ENCODE measurements around the gene RBM33.
"Not testable (repeated sequence)": the region's sequence is repeated elsewhere in the genome, so short reads cannot be mapped to it uniquely, and the experiment has no call there.

Gene RBM33

DNA sequence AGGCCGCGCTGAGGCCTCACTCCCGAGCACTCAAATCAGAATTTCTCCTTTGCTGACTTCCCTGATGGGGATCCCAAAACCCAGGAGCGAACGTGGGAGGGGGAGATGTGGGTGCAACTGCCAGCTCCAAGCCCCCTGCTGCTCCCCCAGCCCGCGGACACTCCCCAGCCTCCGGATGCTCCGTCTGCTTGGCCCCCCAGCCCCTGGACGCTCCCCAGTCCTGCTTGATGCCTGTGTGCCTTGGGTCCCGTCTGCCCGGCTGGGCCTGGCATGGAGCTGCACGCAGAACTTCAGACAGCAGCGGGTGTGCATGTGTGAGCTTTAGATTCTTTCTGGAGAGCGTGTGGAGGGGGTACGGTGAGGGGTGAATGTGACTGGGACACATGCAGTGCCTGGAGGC, 172.5 kb downstream of the RBM33 start:
- Histone ChIP-seq H3K36me3 (ENCODE audit: control insufficient read depth, insufficient read depth, low read length) (no peaks in the 10 kb centered on the region), H3K27ac (ENCODE audit: low read depth, low read length) (no peak overlapping the region), H3K27me3 (ENCODE audit: control insufficient read depth, insufficient read depth, low read length) (peaks cover 16% of the 10 kb centered on the region), H3K9ac (ENCODE audit: low read length) (no peak overlapping the region), H3K4me3 (ENCODE audit: low read length) (no peak overlapping the region), H3K4me1 (ENCODE audit: control insufficient read depth, insufficient read depth, low read length) (no peaks in the 10 kb centered on the region)

DNA sequence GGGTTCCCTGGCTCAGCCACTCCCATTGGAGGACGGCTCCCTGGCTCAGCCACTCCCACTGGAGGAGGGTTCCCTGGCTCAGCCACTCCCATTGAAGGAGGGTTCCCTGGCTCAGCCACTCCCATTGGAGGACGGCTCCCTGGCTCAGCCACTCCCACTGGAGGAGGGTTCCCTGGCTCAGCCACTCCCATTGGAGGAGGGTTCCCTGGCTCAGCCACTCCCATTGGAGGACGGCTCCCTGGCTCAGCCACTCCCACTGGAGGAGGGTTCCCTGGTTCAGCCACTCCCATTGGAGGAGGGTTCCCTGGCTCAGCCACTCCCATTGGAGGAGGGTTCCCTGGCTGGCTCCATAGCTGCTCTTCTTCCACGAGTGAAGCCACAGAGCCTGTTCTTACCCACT, 173.1 kb downstream of the RBM33 start:
- not testable (repeated sequence) for H3K27ac ChIP-seq (ENCODE audit: low read depth, low read length); H3K9ac ChIP-seq (ENCODE audit: low read length); H3K4me1 ChIP-seq (ENCODE audit: control insufficient read depth, insufficient read depth, low read length); H3K4me3 ChIP-seq (ENCODE audit: low read length); H3K36me3 ChIP-seq (ENCODE audit: control insufficient read depth, insufficient read depth, low read length)
- H3K27me3 ChIP-seq (ENCODE audit: control insufficient read depth, insufficient read depth, low read length) = peaks cover 16% of the 10 kb centered on the region

DNA sequence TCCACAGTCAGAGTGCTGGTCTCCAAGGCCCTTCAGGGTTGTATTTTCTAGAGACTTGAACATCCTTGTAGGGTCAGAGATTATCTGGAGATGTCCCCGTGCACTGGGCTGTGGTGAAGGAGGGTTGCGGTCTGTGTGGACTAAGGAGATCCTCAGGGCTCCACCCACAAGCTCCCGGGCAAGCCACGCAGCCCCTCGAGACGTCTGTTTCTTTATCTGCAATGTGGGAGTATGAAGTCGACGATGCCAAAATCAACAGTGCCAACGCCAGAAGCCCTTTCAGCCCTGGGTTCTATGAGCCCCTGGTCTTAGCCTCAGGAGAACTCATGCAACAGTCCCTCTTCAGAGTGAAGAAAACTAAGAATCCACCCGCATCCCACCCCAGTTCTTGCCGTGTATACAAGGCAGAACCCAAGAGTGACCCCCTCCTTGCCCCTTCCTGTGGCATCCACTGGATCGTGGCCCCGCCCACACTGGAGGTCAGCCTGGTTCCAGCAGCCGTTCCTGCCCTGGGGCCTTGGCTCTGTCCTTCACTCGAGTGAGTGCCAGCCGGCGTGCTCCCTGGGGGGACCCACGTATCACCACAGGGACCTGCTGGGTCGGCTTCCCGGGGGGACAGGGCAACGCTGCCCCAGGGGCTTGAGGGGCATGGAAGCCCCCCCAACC, 173.8 kb downstream of the RBM33 start:
- peaks cover 9% of the 10 kb centered on the region for H3K27me3 ChIP-seq (ENCODE audit: control insufficient read depth, insufficient read depth, low read length)

DNA sequence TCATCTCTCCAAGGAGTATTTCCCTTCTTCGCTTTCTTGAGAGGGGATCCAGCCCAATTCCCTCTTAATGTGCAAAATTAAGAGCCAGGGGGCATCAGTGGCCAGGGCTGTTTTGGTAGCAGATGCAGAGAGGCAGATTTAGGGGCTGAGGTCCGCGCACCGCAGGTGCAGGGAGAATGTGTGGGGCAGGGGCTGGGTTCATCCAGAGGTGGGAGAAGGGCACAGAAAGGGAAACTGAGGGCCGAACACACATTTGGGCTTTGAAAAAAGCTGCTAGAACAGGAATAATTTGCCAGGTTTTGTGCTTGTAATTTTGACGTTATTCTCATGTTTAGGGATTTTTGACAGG, 174.3 kb downstream of the RBM33 start:
- H3K4me3 ChIP-seq (ENCODE audit: low read length) = no peak overlapping the region
- H3K4me1 ChIP-seq (ENCODE audit: control insufficient read depth, insufficient read depth, low read length) = no peaks in the 10 kb centered on the region
- peaks cover 8% of the 10 kb centered on the region for H3K27me3 ChIP-seq (ENCODE audit: control insufficient read depth, insufficient read depth, low read length)
- no peaks in the 10 kb centered on the region for H3K36me3 ChIP-seq (ENCODE audit: control insufficient read depth, insufficient read depth, low read length)
- H3K27ac ChIP-seq (ENCODE audit: low read depth, low read length) = no peak overlapping the region
- no peak overlapping the region for H3K9ac ChIP-seq (ENCODE audit: low read length)

More for the DNA sequence above, 173.8 kb downstream of the RBM33 start:
- H3K9ac ChIP-seq (ENCODE audit: low read length) = no peak overlapping the region
- H3K4me3 ChIP-seq (ENCODE audit: low read length) = no peak overlapping the region
- no peak overlapping the region for H3K27ac ChIP-seq (ENCODE audit: low read depth, low read length)
- no peaks in the 10 kb centered on the region for H3K36me3 ChIP-seq (ENCODE audit: control insufficient read depth, insufficient read depth, low read length)
- H3K4me1 ChIP-seq (ENCODE audit: control insufficient read depth, insufficient read depth, low read length) = no peaks in the 10 kb centered on the region

DNA sequence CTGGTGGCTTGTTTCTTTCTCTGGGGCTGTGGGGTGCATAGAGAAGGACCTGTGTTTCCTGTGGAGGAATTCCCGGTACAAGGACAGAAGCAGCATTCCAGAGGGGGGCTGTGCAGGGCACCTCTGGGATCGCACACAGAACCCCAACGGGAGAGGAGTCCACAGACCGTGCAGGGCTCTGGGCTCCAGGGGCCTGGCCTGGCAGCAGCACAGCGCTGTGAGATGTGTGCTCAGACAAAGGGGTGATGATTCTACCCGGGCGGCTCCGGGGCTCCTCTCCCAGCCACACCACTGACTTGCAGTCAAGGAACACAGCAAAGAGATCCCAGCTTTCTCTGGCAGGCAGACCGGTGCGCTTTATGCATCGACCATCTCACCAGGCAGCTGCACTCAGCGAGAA, 174.7 kb downstream of the RBM33 start:
- Histone ChIP-seq H3K9ac (ENCODE audit: low read length) (no peak overlapping the region), H3K4me3 (ENCODE audit: low read length) (no peak overlapping the region), H3K27ac (ENCODE audit: low read depth, low read length) (no peak overlapping the region), H3K27me3 (ENCODE audit: control insufficient read depth, insufficient read depth, low read length) (peaks cover 8% of the 10 kb centered on the region), H3K4me1 (ENCODE audit: control insufficient read depth, insufficient read depth, low read length) (no peaks in the 10 kb centered on the region), H3K36me3 (ENCODE audit: control insufficient read depth, insufficient read depth, low read length) (no peaks in the 10 kb centered on the region)

DNA sequence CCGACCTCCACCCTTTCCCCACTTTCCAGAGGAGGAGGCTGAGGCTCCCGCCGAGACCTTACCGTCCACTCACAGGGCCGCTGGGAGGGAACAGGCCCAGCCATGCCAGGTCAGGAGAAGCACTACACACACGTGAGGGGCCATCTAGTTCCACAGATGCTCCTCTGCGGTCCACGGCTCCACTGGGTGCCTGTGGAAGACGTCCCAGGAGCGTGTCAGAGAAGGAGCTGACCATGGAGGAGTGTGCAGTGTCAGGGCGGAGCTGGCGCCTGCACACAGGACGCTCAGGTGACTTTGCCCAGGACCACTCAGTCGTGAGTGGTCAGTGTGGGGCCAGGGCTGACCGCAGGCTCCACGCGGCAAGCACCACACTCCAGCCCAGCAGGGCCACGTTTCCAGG, 175.8 kb downstream of the RBM33 start:
- Histone ChIP-seq H3K36me3 (ENCODE audit: control insufficient read depth, insufficient read depth, low read length) (no peaks in the 10 kb centered on the region), H3K27me3 (ENCODE audit: control insufficient read depth, insufficient read depth, low read length) (peaks cover 8% of the 10 kb centered on the region), H3K9ac (ENCODE audit: low read length) (no peak overlapping the region), H3K4me3 (ENCODE audit: low read length) (no peak overlapping the region), H3K27ac (ENCODE audit: low read depth, low read length) (no peak overlapping the region), H3K4me1 (ENCODE audit: control insufficient read depth, insufficient read depth, low read length) (no peaks in the 10 kb centered on the region)

DNA sequence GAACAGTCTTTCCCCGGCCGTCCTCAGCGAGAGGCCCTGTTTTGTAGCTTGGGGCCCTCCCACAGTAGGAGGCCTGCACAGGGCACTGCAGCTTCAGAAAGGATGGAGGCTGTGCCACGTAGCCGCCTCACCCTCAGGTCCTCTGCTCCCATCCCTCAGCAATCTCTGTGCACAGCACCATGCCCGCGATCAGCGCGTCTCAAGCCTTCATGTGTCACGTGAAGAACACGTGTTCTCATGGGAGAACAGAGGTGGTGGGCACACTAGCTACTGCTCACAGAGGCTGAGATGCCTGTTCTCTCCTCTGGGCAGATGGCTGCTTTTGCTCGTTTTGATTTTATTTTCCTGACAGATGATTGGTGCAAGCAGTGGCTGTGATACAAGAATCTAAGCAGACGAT, 176.3 kb downstream of the RBM33 start:
- H3K27ac ChIP-seq (ENCODE audit: low read depth, low read length) = no peak overlapping the region
- no peaks in the 10 kb centered on the region for H3K4me1 ChIP-seq (ENCODE audit: control insufficient read depth, insufficient read depth, low read length)
- H3K9ac ChIP-seq (ENCODE audit: low read length) = no peak overlapping the region
- H3K4me3 ChIP-seq (ENCODE audit: low read length) = no peak overlapping the region
- no peaks in the 10 kb centered on the region for H3K36me3 ChIP-seq (ENCODE audit: control insufficient read depth, insufficient read depth, low read length)
- H3K27me3 ChIP-seq (ENCODE audit: control insufficient read depth, insufficient read depth, low read length) = peaks cover 7% of the 10 kb centered on the region

DNA sequence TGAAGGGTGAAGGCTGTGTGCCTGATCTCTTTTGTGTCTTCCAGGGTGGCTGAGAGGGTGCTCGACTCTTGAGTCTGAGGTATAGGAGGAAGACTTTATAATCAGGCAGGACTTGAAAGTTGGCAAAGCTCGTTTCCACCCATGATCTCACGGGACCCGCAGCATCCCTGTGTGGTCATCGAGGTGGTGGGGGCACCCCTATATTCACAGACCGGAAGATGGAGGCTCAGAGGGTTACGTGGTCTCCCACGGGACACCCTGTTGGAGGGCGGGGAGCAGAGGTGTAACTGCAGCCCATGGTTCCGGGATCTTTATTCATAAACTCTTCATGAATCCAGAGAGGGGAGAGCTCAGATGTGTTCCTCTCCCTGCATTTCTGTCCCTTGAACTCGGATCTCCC, 177.4 kb downstream of the RBM33 start:
- no peak overlapping the region for H3K9ac ChIP-seq (ENCODE audit: low read length)
- no peaks in the 10 kb centered on the region for H3K4me1 ChIP-seq (ENCODE audit: control insufficient read depth, insufficient read depth, low read length)
- no peaks in the 10 kb centered on the region for H3K36me3 ChIP-seq (ENCODE audit: control insufficient read depth, insufficient read depth, low read length)
- no peak overlapping the region for H3K4me3 ChIP-seq (ENCODE audit: low read length)
- H3K27ac ChIP-seq (ENCODE audit: low read depth, low read length) = no peak overlapping the region
- peaks cover 3% of the 10 kb centered on the region for H3K27me3 ChIP-seq (ENCODE audit: control insufficient read depth, insufficient read depth, low read length)

DNA sequence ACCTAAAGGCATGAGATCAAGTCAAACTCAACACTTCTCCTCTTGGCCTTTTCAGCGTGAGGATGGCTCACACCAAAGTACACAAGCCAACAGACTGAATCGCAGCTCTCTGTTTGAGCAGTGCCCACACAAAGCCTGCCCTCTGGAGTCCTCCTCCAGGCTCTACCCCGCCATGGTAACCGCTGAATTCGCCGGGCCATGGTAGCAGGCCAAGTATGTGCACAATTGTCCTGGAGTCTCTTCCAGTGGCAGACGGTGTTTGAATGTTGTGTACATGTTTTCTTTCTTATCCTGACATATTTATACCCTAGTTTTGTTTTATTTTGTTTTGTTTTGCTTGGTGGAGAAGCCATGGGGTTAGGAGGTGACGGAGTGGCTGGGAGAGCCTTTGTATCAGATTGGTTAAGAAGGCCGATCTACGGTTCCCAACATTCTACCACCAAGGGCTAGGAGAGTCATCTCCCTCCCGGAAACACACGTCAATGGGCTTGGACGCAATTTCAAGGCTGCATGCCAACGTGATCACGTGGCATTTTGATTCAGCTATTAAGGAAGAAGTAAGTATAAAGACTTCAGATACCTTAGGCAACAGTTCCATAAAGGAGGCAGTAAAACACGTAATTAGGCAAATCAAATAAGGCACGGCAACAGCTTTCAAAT, 179.9 kb downstream of the RBM33 start:
- Histone ChIP-seq H3K9ac (ENCODE audit: low read length) (no peak overlapping the region), H3K4me1 (ENCODE audit: control insufficient read depth, insufficient read depth, low read length) (no peaks in the 10 kb centered on the region), H3K36me3 (ENCODE audit: control insufficient read depth, insufficient read depth, low read length) (no peaks in the 10 kb centered on the region), H3K4me3 (ENCODE audit: low read length) (no peak overlapping the region), H3K27ac (ENCODE audit: low read depth, low read length) (no peak overlapping the region), H3K27me3 (ENCODE audit: control insufficient read depth, insufficient read depth, low read length) (peaks cover 3% of the 10 kb centered on the region)

DNA sequence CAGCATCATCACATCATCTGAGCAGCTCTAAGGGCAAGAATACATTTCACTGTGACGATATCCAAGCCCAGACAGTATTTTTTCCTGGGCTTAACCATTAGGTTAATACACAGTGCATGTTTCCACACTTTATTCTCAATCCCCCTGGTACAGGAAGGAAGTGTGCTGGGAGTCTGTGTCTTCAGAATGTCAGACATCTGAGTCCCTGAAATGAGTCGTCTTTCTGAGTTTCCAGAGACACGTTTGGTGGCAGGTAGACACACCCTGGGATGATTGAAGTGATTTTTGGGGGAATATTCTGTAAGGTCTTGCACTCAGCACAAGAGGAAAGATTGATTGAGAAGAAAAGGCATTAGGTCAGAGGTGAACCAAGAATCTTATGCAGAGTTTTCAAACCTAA, 180.9 kb downstream of the RBM33 start:
- Histone ChIP-seq H3K27me3 (ENCODE audit: control insufficient read depth, insufficient read depth, low read length) (peaks cover 3% of the 10 kb centered on the region), H3K27ac (ENCODE audit: low read depth, low read length) (no peak overlapping the region), H3K9ac (ENCODE audit: low read length) (no peak overlapping the region), H3K36me3 (ENCODE audit: control insufficient read depth, insufficient read depth, low read length) (no peaks in the 10 kb centered on the region), H3K4me3 (ENCODE audit: low read length) (no peak overlapping the region), H3K4me1 (ENCODE audit: control insufficient read depth, insufficient read depth, low read length) (no peaks in the 10 kb centered on the region)

DNA sequence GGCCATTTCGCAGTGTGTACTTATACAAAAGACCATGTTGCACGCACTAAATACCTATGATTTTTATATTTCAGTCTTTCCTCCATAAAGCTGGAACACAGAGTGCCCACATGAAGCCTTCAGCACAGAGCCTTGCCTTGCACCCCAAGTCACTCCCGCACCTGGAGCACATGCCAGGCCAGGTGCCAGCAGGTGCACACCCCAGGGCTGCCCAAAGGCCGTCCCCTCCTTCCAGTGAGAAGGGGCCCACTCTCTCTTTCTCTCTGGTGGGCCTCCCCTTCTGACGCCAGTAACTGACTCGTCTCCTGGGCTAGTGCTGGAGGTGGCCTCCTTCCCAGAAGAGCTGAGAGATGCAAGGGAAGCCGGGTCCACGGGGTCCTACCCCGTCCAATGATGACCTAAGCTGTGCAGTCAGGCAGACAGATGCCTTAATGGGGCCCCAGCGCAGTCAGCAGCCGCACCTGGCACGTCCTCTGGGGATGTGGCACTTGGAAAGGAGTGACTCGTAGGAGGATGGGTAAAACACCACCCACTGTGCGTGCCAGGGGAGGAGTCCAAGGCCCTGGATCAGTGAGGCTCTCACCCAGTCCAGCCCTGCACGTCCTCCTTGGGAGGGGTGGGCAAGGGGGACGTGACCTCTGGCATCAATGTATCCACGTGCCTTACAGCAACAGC, 185.5 kb downstream of the RBM33 start:
- Histone ChIP-seq H3K4me3 (ENCODE audit: low read length) (no peak overlapping the region), H3K27ac (ENCODE audit: low read depth, low read length) (no peak overlapping the region), H3K36me3 (ENCODE audit: control insufficient read depth, insufficient read depth, low read length) (no peaks in the 10 kb centered on the region), H3K9ac (ENCODE audit: low read length) (no peak overlapping the region), H3K27me3 (ENCODE audit: control insufficient read depth, insufficient read depth, low read length) (peaks cover 3% of the 10 kb centered on the region), H3K4me1 (ENCODE audit: control insufficient read depth, insufficient read depth, low read length) (no peaks in the 10 kb centered on the region)
